IMR-90 (cell line): ENCODE results near the gene CDKL5.

ENCODE experiments used
- CEBPB ChIP-seq: IDR thresholded peaks from 2 replicates; pipeline ENCODE4 v1.6.1; 2012; ENCODE audit warnings: low read depth, low read length, improper control_type of control experiment
- CTCF ChIP-seq: conservative IDR thresholded peaks from 2 replicates; pipeline ENCODE4 v1.5.1; 2012; ENCODE audit warnings: mild to moderate bottlenecking, low read depth, low read length, improper control_type of control experiment
- MXI1 ChIP-seq: IDR thresholded peaks from 2 replicates; pipeline ENCODE4 v1.6.1; 2012; ENCODE audit warnings: low read depth, mild to moderate bottlenecking, low read length, moderate library complexity, borderline replicate concordance
- RAD21 ChIP-seq: IDR thresholded peaks from 2 replicates; pipeline ENCODE4 v1.6.1; 2012; ENCODE audit warnings: low read length, improper control_type of control experiment
- USF2 ChIP-seq: fragments of 150-350 bp; IDR thresholded peaks from 2 replicates; pipeline ENCODE4 v1.6.1; 2017; ENCODE audit warnings: mild to moderate bottlenecking, antibody characterized with exemption, low read length, low read depth

GRCh38 chrX:18534949-18535348 lies 109.5 kb downstream of the CDKL5 start:
- TF ChIP-seq CTCF (no peak), RAD21 (no peak), USF2 (no peak), MXI1 (no peak), CEBPB (no peak)
